HG03354 (cell line): Measurements from ENCODE around the gene AP1S3.
"Not testable (repeated sequence)": the region's sequence is repeated elsewhere in the genome, so short reads cannot be mapped to it uniquely, and the experiment has no call there.

Source experiments
- ATAC-seq: cut with Tn5 transposase; IDR thresholded peaks from one replicate; pipeline ENCODE4 v1.9.1; 2021; ENCODE audit warnings: mild to moderate bottlenecking; ENCODE audit not compliant: unreplicated experiment, poor library complexity, severe bottlenecking

Gene AP1S3

GRCh38 chr2:223837287-223838061, at the start of gene AP1S3:
Gene AP1S3, minus strand, starts transcription at chr2:223837582. Its CDS starts 132 bp downstream, at chr2:223837450.
- ATAC-seq, result peak; percentile 80

- ATAC-seq, result no peak
Observed at GRCh38 chr2:223887127-223887526, 49.7 kb upstream of the AP1S3 start.

- ATAC-seq, result no peak
Observed at GRCh38 chr2:223886726-223887125, 49.3 kb upstream of the AP1S3 start.

- ATAC-seq, result peak; percentile 93
Observed at GRCh38 chr2:223884399-223884798, 47.0 kb upstream of the AP1S3 start.

- ATAC-seq, result no peak
Observed at GRCh38 chr2:223882715-223883114, 45.3 kb upstream of the AP1S3 start.

- ATAC-seq, result no peak
Observed at GRCh38 chr2:223880796-223881195, 43.4 kb upstream of the AP1S3 start.

GRCh38 chr2:223877721-223878410, 40.5 kb upstream of the AP1S3 start:
- ATAC-seq, result peak; percentile 84

GRCh38 chr2:223873672-223874071, 36.3 kb upstream of the AP1S3 start:
- no peak for ATAC-seq

GRCh38 chr2:223872772-223873171, 35.4 kb upstream of the AP1S3 start:
- ATAC-seq, result not testable (repeated sequence)

GRCh38 chr2:223871661-223872060, 34.3 kb upstream of the AP1S3 start:
- not testable (repeated sequence) for ATAC-seq

- no peak for ATAC-seq
Observed at GRCh38 chr2:223870840-223871611, 33.6 kb upstream of the AP1S3 start.

GRCh38 chr2:223868005-223868404, 30.6 kb upstream of the AP1S3 start:
- ATAC-seq, result peak; percentile 96

GRCh38 chr2:223865907-223866508, 28.6 kb upstream of the AP1S3 start:
- no peak for ATAC-seq

- ATAC-seq, result no peak
Observed at GRCh38 chr2:223865124-223865523, 27.7 kb upstream of the AP1S3 start.

- ATAC-seq, result no peak
Observed at GRCh38 chr2:223863491-223863890, 26.1 kb upstream of the AP1S3 start.

- no peak for ATAC-seq
Observed at GRCh38 chr2:223860809-223861738, 23.7 kb upstream of the AP1S3 start.

GRCh38 chr2:223859070-223859469, 21.7 kb upstream of the AP1S3 start:
- no peak for ATAC-seq

- no peak for ATAC-seq
Observed at GRCh38 chr2:223856584-223856983, 19.2 kb upstream of the AP1S3 start.

GRCh38 chr2:223856021-223856420, 18.6 kb upstream of the AP1S3 start:
- no peak for ATAC-seq
